Endodermal cell (in vitro differentiated cells): ENCODE data around the gene CYP4F8. TPM values are rescaled to one million over a fixed set of nuclear protein-coding genes. Genes with fewer than 3 reads are reported as not detected.
"Not testable (repeated sequence)": the region's sequence is repeated elsewhere in the genome, so short reads cannot be mapped to it uniquely, and the experiment has no call there.

ENCODE experiments used
- DNase-seq: peaks from one replicate; pipeline ENCODE4 v3.0.0-alpha.2; 2017
- H3K27ac ChIP-seq: 2 replicates; pipeline ENCODE4 v1.5.1; 2013; ENCODE audit warnings: mild to moderate bottlenecking, low read depth, low read length, moderate library complexity
- H3K27me3 ChIP-seq: 2 replicates; pipeline ENCODE4 v1.6.1; 2013; ENCODE audit warnings: mild to moderate bottlenecking, low read length, moderate library complexity; ENCODE audit not compliant: insufficient read depth, control insufficient read depth, poor library complexity, severe bottlenecking
- H3K36me3 ChIP-seq: 2 replicates; pipeline ENCODE4 v1.7.0; 2013; ENCODE audit warnings: mild to moderate bottlenecking, low read length, moderate library complexity; ENCODE audit not compliant: control insufficient read depth, insufficient read depth
- H3K4me1 ChIP-seq: one replicate; pipeline ENCODE4 v1.7.0; 2013; ENCODE audit warnings: low read length; ENCODE audit not compliant: control insufficient read depth, insufficient read depth
- H3K4me3 ChIP-seq: 2 replicates; pipeline ENCODE4 v1.5.1; 2013; ENCODE audit warnings: mild to moderate bottlenecking, low read length, moderate library complexity
- H3K9ac ChIP-seq: 2 replicates; pipeline ENCODE4 v1.6.1; 2013; ENCODE audit warnings: mild to moderate bottlenecking, low read length, moderate library complexity; ENCODE audit not compliant: poor library complexity, severe bottlenecking; ENCODE audit errors: extremely low read depth
- H3K9me3 ChIP-seq: 2 replicates; pipeline ENCODE4 v1.6.1; 2013; ENCODE audit warnings: mild to moderate bottlenecking, low read length, moderate library complexity; ENCODE audit not compliant: control insufficient read depth
- H3K27ac Mint-ChIP-seq: 2 replicates; pipeline ENCODE4 v1.8.0; 2020; ENCODE audit warnings: mixed read lengths
- H3K27me3 Mint-ChIP-seq: 2 replicates; pipeline ENCODE4 v1.8.0; 2021; ENCODE audit warnings: mild to moderate bottlenecking, mixed read lengths; ENCODE audit not compliant: insufficient read depth
- H3K36me3 Mint-ChIP-seq: 2 replicates; pipeline ENCODE4 v1.8.0; 2020; ENCODE audit warnings: low read depth, mixed read lengths
- H3K4me1 Mint-ChIP-seq: 2 replicates; pipeline ENCODE4 v1.8.0; 2020; ENCODE audit warnings: mixed read lengths
- H3K4me3 Mint-ChIP-seq: 2 replicates; pipeline ENCODE4 v1.8.0; 2020; ENCODE audit warnings: mild to moderate bottlenecking, moderate library complexity, mixed read lengths
- H3K9me3 Mint-ChIP-seq: 2 replicates; pipeline ENCODE4 v1.8.0; 2020; ENCODE audit warnings: mild to moderate bottlenecking, mixed read lengths
- WGBS, 2 experiments: methylation state at CpG; one replicate each; pipeline versions ENCODE4 v1.1.5 to v1.1.7; 2013; ENCODE audit warnings: missing lambda C conversion rate in 2 of 2, mixed read lengths in 1 of 2; ENCODE audit not compliant: insufficient coverage in 1 of 2, insufficient read length in 1 of 2; 5-methylcytosine and 5-hydroxymethylcytosine counted together
- total RNA-seq, 2 donors: library from RNA; stranded (reverse); fragmentation: NEBNext Ultra II Directional in 1 of 2; extraction: Animal tissue kit (Norgen Biotek cat#: 25700) in 1 of 2; gene quantifications; 2 replicates in 1 of 2; 3 replicates in 1 of 2; pipeline ENCODE4 v1.2.1, GENCODE V29; 2021
- TF ChIP-seq, protein P1 (sequence below): fragments of 200-600 bp; sonication (generic); conservative IDR thresholded peaks from 2 replicates; pipeline ENCODE4 v1.5.0; 2021; ENCODE audit warnings: antibody characterized with exemption, mild to moderate bottlenecking

The CYP4F8 gene
- total RNA-seq, 2 donors from 2014 or later = not detected

DNA sequence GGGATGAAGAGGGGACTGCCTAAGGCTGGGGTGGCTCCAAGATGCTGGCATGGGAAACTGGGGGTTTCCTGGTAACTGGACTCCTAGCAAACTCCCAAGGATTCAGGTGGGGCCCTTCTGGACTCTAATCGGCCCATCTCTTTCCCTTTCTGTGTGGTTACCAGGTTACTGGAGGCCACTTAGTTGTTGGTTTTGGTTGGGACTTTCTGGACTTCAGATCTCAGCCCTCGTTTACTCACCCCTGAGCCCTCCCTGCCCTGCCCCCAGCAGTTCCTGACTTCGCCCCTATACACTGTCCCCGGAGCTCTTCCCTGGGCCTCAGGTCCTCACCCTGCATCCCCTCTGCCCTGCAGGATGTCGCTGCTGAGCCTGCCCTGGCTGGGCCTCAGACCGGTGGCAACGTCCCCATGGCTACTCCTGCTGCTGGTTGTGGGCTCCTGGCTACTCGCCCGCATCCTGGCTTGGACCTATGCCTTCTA lies 58.2 kb downstream of the CYP4F8 start:
- Mint-ChIP-seq H3K9me3 (peaks cover 33% of the 10 kb centered on the region), H3K4me3 (no peak overlapping the region), H3K27ac (no peak overlapping the region), H3K27me3 (no peaks in the 10 kb centered on the region), H3K36me3 (no peaks in the 10 kb centered on the region), H3K4me1 (no peaks in the 10 kb centered on the region)
- Histone ChIP-seq H3K36me3 (no peaks in the 10 kb centered on the region), H3K4me3 (no peak overlapping the region), H3K4me1 (no peaks in the 10 kb centered on the region), H3K27me3 (no peaks in the 10 kb centered on the region), H3K9ac (no peak overlapping the region), H3K9me3 (peaks cover 39% of the 10 kb centered on the region), H3K27ac (no peak overlapping the region)
- 11 to 30% methylated on average over 4 to 9 of the region's 9 CpGs for WGBS, 2 experiments
- DNase-seq = no peak
- TF ChIP-seq, protein P1, sequence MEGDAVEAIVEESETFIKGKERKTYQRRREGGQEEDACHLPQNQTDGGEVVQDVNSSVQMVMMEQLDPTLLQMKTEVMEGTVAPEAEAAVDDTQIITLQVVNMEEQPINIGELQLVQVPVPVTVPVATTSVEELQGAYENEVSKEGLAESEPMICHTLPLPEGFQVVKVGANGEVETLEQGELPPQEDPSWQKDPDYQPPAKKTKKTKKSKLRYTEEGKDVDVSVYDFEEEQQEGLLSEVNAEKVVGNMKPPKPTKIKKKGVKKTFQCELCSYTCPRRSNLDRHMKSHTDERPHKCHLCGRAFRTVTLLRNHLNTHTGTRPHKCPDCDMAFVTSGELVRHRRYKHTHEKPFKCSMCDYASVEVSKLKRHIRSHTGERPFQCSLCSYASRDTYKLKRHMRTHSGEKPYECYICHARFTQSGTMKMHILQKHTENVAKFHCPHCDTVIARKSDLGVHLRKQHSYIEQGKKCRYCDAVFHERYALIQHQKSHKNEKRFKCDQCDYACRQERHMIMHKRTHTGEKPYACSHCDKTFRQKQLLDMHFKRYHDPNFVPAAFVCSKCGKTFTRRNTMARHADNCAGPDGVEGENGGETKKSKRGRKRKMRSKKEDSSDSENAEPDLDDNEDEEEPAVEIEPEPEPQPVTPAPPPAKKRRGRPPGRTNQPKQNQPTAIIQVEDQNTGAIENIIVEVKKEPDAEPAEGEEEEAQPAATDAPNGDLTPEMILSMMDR = no peak

DNA sequence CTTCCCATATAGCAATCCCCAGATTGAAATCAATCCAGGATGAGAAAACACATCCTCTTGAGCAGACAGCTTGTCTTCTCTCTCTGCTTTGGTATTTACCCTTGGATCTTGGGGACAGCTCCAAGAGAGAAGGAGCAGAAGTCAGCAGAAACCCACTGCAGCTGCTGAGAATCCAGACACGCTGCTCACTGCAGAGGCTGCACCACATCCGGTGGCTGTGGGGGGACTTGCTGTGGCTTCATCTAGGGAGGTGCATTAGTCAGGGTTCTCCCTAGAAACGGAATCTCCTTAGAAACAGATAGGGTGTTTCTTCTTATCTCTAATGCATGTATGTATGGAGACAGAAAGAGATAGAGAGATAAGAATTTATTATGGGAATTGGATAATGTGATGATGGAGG lies 60.5 kb downstream of the CYP4F8 start:
- H3K4me1 ChIP-seq = no peaks in the 10 kb centered on the region
- H3K4me3 ChIP-seq = no peak overlapping the region
- Mint-ChIP-seq H3K27me3 (peaks cover 2% of the 10 kb centered on the region), H3K36me3 (no peaks in the 10 kb centered on the region), H3K27ac (no peak overlapping the region), H3K4me1 (no peaks in the 10 kb centered on the region), H3K9me3 (peaks cover 57% of the 10 kb centered on the region), H3K4me3 (no peak overlapping the region)
- peaks cover 46% of the 10 kb centered on the region for H3K9me3 ChIP-seq
- H3K27me3 ChIP-seq = no peaks in the 10 kb centered on the region
- H3K27ac ChIP-seq = no peak overlapping the region
- no peak for DNase-seq
- H3K36me3 ChIP-seq = no peaks in the 10 kb centered on the region
- TF ChIP-seq, protein P1 = no peak
- WGBS, 2 experiments = 36 to 80% methylated on average over 1 to 3 of the region's 3 CpGs
- no peak overlapping the region for H3K9ac ChIP-seq

DNA sequence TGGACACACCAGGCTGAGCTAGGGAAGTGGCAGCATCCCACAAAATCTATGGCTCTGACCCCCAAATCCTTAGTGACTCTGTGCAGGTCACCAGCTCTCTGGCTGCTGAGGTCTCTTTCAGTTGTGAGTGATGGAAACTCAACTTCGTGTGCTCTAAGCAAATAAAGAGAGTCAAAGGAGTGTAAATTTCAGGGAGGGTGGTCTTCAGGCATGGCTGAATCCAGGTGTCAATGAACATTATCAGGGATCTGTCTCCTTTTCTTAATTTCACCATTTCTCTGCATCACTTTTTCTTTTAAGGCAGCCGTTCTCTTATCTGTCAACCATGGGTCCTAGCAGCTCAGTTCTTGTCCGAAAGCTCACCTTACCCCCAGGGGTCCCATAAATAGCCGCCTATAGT lies 64.1 kb downstream of the CYP4F8 start:
- Mint-ChIP-seq H3K27ac (no peak overlapping the region), H3K36me3 (no peaks in the 10 kb centered on the region), H3K9me3 (peaks cover 87% of the 10 kb centered on the region)

DNA sequence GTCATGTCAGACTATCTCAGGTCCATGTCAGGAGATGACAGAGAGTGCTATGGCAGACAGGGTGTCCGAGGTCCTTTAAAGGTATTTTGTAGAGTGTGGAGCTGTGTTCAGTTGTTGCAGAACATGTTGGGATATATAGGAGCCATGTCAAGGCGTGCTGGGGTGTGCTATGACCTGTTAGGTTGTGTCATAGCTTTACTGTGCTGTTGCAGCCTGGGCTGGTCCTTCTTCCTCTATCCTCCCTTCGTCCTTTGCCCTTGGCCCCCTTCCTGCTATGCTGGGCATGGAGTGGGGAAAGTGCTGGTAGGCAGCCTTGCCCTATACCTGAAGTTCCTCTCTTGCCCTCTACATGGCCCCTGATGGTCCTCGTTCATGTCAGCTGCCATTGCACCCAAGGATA lies 64.8 kb downstream of the CYP4F8 start:
- not testable (repeated sequence) for H3K36me3 ChIP-seq, H3K27ac Mint-ChIP-seq, H3K4me1 ChIP-seq, H3K4me1 Mint-ChIP-seq, H3K27ac ChIP-seq, DNase-seq, H3K4me3 ChIP-seq, H3K9ac ChIP-seq, H3K27me3 Mint-ChIP-seq, H3K27me3 ChIP-seq, H3K36me3 Mint-ChIP-seq, H3K4me3 Mint-ChIP-seq
- H3K9me3 ChIP-seq = peaks cover 64% of the 10 kb centered on the region
- WGBS, 2 experiments = 53 to 80% methylated on average over 1 to 3 of the region's 4 CpGs
- H3K9me3 Mint-ChIP-seq = peaks cover 87% of the 10 kb centered on the region

More for the DNA sequence above, 64.1 kb downstream of the CYP4F8 start:
- peaks cover 63% of the 10 kb centered on the region for H3K9me3 ChIP-seq
- H3K4me1 ChIP-seq = no peaks in the 10 kb centered on the region
- H3K27me3 ChIP-seq = no peaks in the 10 kb centered on the region
- DNase-seq = no peak
- WGBS, 2 experiments = 18 to 50% methylated on average over 2 to 4 of the region's 4 CpGs
- no peak overlapping the region for H3K9ac ChIP-seq
- Mint-ChIP-seq H3K4me3 (no peak overlapping the region), H3K4me1 (no peaks in the 10 kb centered on the region), H3K27me3 (peaks cover 2% of the 10 kb centered on the region)
- no peaks in the 10 kb centered on the region for H3K36me3 ChIP-seq
- TF ChIP-seq, protein P1 = no peak
- peak overlapping the region; percentile 23 for H3K4me3 ChIP-seq
- no peak overlapping the region for H3K27ac ChIP-seq
